ENCODE results near the gene SEMA5B.
A peak's percentile ranks its signal among the peaks of the same experiment; 100 is the strongest.

The SEMA5B gene

GRCh38 chr3:123027292-123028232, at the start of gene SEMA5B:
SEMA5B (minus strand) TSS chr3:123027763; CDS start chr3:122961263, 66,500 bp downstream.
- no peak for DNase-seq

GRCh38 chr3:123076496-123077418, 49.2 kb upstream of the SEMA5B start:
- peak; percentile 64 for DNase-seq

- DNase-seq: no peak
Measured at GRCh38 chr3:123076112-123076495, 48.5 kb upstream of the SEMA5B start.

GRCh38 chr3:123075359-123075758, 47.8 kb upstream of the SEMA5B start:
- DNase-seq: peak; percentile 72

- DNase-seq: no peak
Measured at GRCh38 chr3:123072564-123072963, 45.0 kb upstream of the SEMA5B start.

- DNase-seq: no peak
Measured at GRCh38 chr3:123072152-123072551, 44.6 kb upstream of the SEMA5B start.

GRCh38 chr3:123071581-123071980, 44.0 kb upstream of the SEMA5B start:
- DNase-seq: no peak

- no peak for DNase-seq
Measured at GRCh38 chr3:123071146-123071545, 43.6 kb upstream of the SEMA5B start.

- DNase-seq: no peak
Measured at GRCh38 chr3:123070510-123070909, 42.9 kb upstream of the SEMA5B start.

GRCh38 chr3:123068601-123069381, 41.2 kb upstream of the SEMA5B start:
- no peak for DNase-seq

GRCh38 chr3:123067689-123068600, 40.4 kb upstream of the SEMA5B start:
- no peak for DNase-seq

- DNase-seq: peak; percentile 91
Measured at GRCh38 chr3:123066896-123067688, 39.5 kb upstream of the SEMA5B start, which contains the start of gene PDIA5. PDIA5 (plus strand) TSS chr3:123067025; CDS start chr3:123067165, 140 bp downstream.

GRCh38 chr3:123066599-123066895, 39.0 kb upstream of the SEMA5B start:
- DNase-seq: no peak

GRCh38 chr3:123064914-123065313, 37.4 kb upstream of the SEMA5B start:
- DNase-seq: peak; percentile 34

- no peak for DNase-seq
Measured at GRCh38 chr3:123064506-123064905, 36.9 kb upstream of the SEMA5B start.

GRCh38 chr3:123063034-123063433, 35.5 kb upstream of the SEMA5B start:
- no peak for DNase-seq

GRCh38 chr3:123061856-123062255, 34.3 kb upstream of the SEMA5B start:
- DNase-seq: no peak

- DNase-seq: no peak
Measured at GRCh38 chr3:123060054-123060453, 32.5 kb upstream of the SEMA5B start.

- no peak for DNase-seq
Measured at GRCh38 chr3:123058505-123058904, 30.9 kb upstream of the SEMA5B start.

GRCh38 chr3:123055352-123055751, 27.8 kb upstream of the SEMA5B start:
- DNase-seq: no peak

GRCh38 chr3:123054931-123055330, 27.4 kb upstream of the SEMA5B start:
- DNase-seq: no peak

All from NCI-H226 (cell line).